Measurements from ENCODE around the gene KCNN3.

KCNN3 gene

GRCh38 chr1:154725865-154726264 lies 144.2 kb downstream of the KCNN3 start:
- no peak for DNase-seq

DNA sequence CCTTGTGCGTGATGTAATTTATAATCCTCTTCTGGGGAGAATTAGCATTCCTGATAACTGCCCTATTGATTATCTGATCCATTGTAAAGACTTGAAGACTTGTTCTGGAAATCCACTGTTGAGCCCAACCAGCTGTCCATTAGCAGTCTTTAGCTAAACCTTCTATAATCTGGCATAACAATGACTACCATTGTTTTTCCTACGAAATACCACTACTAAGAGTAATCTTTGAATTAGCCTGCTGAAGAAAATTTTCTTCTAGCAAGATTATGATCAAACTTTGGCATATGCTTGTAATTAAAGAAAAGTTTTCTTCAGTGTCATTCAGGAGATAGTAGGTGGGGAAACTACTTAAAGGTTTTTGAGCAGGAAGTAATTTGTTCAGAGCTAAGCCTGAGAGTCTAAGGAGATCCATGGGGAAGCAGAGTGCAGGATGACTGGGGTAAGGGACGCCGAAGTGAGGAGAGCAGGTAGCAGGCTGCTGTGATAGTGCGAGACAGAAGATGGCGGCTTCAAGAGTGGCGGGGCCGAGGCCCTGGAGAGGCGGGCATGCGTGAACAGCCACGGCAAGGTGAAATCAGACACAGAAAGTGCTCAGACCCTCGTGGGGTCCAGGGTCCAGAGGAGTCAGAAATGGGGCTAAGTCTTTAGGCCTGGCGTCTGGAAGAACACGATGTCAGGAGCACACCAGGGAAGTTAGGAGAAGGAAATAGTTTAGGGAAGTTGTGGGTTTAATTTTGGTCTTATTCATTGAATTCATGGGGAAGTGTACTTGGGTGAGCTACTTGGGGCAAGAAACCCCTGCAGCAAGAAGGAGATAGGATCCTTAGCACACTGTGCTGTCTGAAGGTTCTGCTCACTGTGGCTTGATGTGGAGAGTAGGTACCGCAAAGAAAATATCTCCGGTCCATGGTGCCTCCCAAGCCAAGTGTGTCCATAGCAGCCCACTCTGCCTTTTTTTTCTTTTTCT lies 149.5 kb downstream of the KCNN3 start:
- DNase-seq: no peak

DNA sequence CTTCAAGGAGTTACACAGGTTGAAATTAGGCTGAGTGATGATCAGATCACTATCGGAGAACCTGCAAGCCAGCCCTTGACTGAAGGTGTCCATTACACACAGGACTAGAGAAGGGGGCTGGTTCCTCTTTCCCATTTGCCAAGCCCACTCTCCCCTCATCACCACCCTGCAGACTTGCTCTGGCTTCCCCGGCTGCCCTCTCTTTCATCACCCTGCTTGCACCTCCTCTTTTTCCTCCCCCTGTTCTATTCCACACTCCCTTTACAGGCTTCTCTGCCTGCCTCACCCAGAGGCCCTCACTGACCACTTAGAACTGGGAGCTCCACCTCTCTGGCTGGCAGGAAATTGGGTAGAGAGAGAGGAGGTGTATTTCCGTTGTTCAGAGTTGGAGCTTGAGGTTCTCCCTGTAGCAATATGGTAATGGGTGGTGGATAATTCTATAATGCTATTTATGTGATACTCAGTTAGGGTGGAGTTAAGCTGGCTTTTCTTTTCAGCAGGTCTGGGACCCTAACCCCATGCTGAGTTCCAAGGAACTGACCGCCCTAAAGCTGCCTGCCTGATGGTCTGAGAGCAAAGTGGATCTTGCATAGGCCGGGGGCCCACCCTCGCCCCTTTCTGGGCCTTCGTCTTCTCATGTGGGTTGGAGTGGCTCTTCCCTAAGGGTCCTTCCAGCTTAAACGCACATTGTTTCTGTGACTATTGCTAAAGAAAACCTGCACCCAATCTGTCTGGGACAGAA lies 150.3 kb downstream of the KCNN3 start:
- DNase-seq: no peak

GRCh38 chr1:154718566-154718965 lies 151.5 kb downstream of the KCNN3 start:
- no peak for DNase-seq

DNA sequence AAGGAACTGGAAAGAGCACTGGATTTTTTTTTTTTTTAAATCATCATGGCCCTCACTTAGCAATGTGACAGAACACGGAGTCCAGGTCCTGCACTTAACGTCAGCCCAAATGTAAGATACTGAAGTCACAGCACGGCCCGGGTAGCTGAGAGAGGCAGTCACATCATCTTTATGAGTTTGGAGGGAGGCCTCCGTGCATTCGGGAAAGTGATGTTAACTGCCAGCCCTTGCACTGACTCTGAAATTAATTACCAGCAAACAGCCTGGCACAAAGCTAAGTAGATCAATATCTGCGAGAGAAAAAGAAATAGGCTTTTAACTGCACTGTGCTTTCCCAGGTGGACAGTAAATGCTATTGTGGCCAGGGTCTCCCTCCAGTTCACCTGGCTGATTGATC lies 152.6 kb downstream of the KCNN3 start:
- no peak for DNase-seq

DNA sequence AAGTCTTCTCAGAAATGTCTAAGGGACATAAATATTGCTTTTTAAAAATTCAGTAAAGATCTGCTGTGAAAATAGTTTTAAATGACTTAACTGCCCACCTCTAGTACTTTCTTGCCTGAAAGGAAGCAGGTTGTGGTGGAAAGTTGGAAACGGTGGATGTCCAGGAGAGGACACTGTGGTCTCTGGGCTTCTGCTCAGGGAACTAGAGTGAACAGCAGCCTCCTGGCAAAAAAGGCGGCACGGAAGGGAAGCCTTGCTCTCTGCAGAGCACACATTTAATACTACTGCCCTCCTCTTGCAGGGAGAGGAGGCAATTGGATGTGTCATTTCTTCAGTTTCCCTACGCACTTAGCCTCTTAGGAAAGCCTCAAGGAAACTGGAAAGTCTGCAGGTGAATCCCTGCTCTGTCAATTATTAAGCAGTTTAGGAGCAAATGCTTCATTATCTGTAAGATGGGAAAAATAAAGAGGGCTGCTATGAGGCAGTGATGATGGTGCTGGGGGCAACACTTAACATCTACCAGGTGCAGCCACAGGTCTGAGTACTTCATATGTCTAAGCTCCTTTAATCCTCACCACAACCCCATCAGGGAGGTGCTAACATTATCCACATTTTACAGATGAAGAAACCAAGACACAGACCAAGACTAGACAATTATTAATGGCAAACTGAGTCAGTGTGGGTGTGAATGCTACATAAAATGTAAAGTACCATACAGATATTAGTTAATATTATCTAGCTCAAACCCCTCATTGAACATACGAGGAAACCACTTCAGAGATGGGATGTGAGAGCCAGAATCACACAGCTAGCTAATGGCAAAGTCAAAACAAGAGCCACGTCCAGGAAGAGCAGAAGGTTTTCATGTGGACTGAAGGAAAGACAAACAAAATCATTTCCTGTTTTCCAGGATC lies 153.2 kb downstream of the KCNN3 start:
- no peak for DNase-seq

DNA sequence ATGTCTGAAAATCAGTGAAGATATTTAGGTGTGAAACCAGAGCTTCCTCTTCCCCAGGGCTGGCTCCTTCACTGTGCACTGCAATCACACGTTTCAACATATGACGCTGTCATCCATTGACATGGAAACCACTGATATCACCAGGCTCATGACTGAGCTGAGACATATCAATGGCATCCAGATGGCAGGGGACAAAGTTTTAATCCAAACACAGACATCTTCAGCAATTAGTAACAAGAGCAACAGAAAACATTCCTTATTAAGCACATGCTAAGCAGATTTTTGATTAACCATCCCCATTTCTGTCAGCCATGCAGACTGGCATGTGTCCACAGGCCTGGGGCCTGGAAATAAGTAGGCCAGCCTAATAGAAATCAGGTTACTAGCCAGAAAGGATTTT lies 154.1 kb downstream of the KCNN3 start:
- DNase-seq: no peak

- DNase-seq: no peak
These were observed 154.7 kb downstream of the KCNN3 start for GRCh38 chr1:154715385-154715784.

DNA sequence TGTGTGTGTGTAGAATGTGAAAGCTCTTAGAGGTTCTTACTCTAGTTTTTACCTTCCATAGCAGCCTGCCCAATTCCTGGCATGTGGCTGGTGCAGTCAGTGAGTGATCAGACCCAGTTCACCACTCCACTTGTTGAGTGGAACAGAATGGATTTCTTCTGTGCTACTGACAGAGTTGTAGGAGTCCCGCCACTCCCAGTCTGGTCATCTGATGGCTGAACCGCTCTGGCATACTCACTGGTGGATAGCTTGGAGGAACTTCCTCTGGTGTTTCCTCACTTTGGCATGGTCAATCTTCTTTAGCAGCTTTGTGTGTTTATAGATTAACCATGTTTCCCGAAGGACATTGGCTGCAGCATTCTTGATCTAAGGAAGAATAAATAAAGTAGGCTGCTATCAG lies 155.4 kb downstream of the KCNN3 start:
- no peak for DNase-seq

DNA sequence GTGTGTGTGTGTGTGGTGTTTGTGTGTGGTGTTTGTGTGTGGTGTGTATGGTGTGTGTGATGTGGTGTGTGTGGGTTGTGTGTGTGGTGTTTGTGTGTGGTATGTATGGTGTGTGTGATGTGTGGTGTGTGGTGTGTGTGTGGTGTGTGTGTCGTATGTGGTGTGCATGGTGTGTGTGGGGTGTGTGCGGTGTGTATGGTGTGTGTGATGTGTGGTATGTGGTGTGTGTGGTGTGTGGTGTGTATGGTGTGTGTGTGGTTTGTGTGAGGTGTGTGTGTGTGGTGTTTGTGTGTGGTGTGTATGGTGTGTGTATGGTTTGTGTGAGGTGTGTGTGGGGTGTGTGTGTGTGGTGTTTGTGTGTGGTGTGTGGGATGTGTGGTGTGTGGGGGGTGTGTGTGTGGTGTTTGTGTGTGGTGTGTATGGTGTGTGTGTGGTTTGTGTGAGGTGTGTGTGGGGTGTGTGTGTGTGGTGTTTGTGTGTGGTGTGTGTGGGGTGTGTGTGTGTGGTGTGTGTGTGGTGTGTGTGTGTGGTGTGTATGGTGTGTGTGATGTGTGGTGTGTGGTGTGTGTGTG lies 155.9 kb downstream of the KCNN3 start:
- no peak for DNase-seq

- DNase-seq: no peak
These were observed 157.1 kb downstream of the KCNN3 start for GRCh38 chr1:154713005-154713404.

DNA sequence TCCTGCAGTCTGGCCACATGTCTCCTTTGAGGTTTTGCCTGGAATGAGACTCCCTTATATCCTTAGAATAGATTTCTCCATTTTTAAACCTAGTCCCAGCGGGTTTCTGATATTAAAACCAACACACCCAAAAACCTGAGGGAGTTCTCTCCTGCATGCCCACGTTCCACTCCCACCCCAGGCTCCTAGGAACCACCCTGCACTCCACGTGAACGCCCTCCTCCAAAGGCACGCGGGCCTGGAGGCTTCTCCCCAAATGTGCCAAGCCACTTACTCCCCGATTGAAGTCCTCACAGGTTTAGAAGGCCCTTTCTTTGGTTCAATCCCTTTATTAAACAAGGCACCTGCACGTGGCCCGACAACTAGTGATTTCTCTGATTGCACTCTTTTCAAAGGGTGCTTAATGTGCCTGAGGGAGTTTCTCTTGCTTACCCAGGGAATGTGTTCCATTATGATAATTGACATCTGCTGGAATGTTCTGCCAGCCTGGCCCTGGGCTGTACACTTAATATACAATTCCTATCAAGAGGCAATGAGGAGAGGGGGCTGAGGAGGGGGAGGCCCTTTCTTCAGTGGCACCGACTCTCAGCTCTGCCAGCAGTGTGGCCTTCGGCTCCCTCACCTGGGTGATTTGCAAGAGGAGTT lies 157.8 kb downstream of the KCNN3 start:
- peak; percentile 29 for DNase-seq

- DNase-seq: no peak
These were observed 158.7 kb downstream of the KCNN3 start for GRCh38 chr1:154711416-154711815.

GRCh38 chr1:154710106-154710505 lies 160.0 kb downstream of the KCNN3 start:
- DNase-seq: no peak

- no peak for DNase-seq
These were observed 162.1 kb downstream of the KCNN3 start for GRCh38 chr1:154707901-154708463.

DNA sequence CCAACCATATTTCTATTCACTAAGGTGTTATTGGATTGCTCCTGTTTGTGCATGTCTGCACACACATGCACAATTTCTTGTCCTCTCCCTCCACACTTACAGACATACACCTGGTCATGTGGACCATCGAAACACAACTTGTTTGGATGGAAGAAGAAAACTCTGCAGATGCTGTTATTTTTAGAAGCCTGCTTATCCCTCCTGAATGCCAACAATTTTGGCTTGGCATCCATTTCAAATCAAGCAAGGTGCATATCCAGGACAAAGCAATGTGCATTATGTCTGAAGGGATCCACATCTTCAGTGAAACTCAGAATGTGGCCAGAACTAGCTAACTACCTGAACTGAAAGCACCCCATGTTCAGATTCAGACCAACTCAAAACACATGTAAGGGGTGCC lies 163.2 kb downstream of the KCNN3 start:
- no peak for DNase-seq

GRCh38 chr1:154705544-154705943 lies 164.5 kb downstream of the KCNN3 start:
- no peak for DNase-seq

DNA sequence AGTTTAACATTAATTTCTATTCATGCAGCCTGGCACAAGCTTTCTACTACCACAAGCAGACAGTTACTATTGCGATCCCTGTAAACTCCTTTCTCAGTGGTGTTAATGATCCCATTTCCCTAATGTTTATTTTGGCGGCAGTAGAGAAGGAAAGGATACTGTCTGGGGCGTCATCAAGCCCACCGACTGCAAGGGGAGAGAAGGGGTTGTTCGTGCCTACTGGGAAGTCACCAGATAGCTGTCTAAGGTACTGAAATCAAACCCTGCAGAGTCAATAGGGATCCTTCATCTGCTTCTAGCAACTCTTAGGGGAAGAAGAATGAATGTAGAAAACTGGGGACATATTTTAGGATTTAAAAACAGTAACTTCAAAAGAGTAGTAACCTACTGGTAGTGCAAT lies 166.9 kb downstream of the KCNN3 start:
- no peak for DNase-seq

DNA sequence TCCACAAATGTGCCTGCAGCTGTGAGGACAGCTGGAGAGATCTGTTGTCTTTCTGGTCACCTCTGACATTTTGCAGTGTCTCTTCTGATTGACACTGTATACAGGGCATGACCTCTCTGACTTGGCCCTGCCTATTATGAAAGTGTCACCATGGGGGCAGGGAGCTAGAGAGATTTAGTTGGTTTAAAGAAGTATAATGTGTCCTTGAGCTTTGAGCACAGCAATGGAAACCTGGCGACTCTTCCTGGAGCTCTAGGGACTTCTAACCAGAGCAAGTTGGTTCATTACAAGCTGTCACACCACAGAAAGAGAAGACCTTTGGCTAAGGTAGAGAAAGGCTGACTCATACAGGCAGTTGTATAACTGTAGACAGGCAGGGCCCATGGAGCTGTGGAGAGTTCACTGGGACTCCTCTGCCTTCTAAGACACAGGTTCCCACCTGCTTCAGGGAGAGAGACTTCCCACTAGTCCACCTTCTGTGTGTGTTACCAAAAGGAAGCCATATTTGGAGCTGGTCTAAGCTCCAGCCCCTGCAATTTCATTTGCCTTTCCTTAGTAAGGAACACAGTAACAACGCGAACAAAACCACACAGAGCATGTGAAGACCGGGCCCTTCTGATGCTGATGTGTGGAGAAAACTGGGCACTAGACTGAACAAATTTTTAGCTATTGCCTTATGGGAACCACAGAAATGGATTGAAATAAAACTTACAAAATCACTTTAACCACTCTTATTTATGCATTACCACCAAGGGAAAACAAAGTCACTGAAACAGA lies 171.6 kb downstream of the KCNN3 start:
- no peak for DNase-seq

- DNase-seq: no peak
These were observed 172.4 kb downstream of the KCNN3 start for GRCh38 chr1:154697710-154698109.

GRCh38 chr1:154696456-154696855 lies 173.6 kb downstream of the KCNN3 start:
- no peak for DNase-seq
